Suprapubic skin (tissue), 4 donors: ENCODE measurements around the gene UNC93B1.

Source experiments
- CTCF ChIP-seq, 2 donors: fragments of 200-600 bp in 1 of 2; fragments of 450-650 bp in 1 of 2; sonication (generic) in 1 of 2; IDR thresholded peaks; one replicate each; pipeline ENCODE4 v1.5.1; 2016 to 2019; ENCODE audit warnings: antibody characterized with exemption in 2 of 2, mild to moderate bottlenecking in 1 of 2, moderate library complexity in 1 of 2
- EP300 ChIP-seq: sonication (generic); formaldehyde crosslinking; IDR thresholded peaks from one replicate; pipeline ENCODE4 v1.6.1; 2017; ENCODE audit warnings: antibody characterized with exemption
- POLR2A ChIP-seq, 2 donors: fragments of 450-650 bp; IDR thresholded peaks; one replicate each; pipeline ENCODE4 v1.6.1; 2017; ENCODE audit warnings: antibody characterized with exemption in 2 of 2, mild to moderate bottlenecking in 2 of 2, moderate library complexity in 2 of 2
- POLR2AphosphoS5 ChIP-seq, 3 donors: sonication (generic); formaldehyde crosslinking; IDR thresholded peaks; one replicate each; pipeline ENCODE4 v1.6.1; 2017; ENCODE audit warnings: antibody characterized with exemption in 3 of 3

GRCh38 chr11:68018730-68019190 lies 14.9 kb upstream of the UNC93B1 start:
- no peak for TF ChIP-seq CTCF (IDR thresholded peaks at IDR 0.05)
- no peak for TF ChIP-seq POLR2A (IDR thresholded peaks at IDR 0.05)
- TF ChIP-seq POLR2AphosphoS5 (IDR thresholded peaks at IDR 0.05), result no peak
- no peak for TF ChIP-seq EP300
